SK-N-SH treated with all-trans-retinoic acid at 6 μM for 48 hours (cell line): ENCODE data around the gene ATAD3B.

Experiments
- ARNTL ChIP-seq: fragments of 450-650 bp; formaldehyde crosslinking; IDR thresholded peaks from 2 replicates; pipeline ENCODE4 v1.5.0; 2020; ENCODE audit warnings: low read depth, mild to moderate bottlenecking, moderate library complexity, borderline replicate concordance
- ISL1 ChIP-seq: fragments of 250-450 bp; sonication (Bioruptor Pico); IDR thresholded peaks from 2 replicates; pipeline ENCODE4 v2.1.2; 2022; ENCODE audit warnings: mild to moderate bottlenecking, moderate library complexity
- POU6F1 ChIP-seq: fragments of 250-450 bp; sonication (Bioruptor Pico); IDR thresholded peaks from 2 replicates; pipeline ENCODE4 v1.8.0; 2021; ENCODE audit warnings: low read depth, mild to moderate bottlenecking, moderate library complexity, borderline replicate concordance
- RARB ChIP-seq: fragments of 250-450 bp; sonication (Bioruptor Pico); IDR thresholded peaks from 2 replicates; pipeline ENCODE4 v1.8.0; 2021; ENCODE audit warnings: mild to moderate bottlenecking, moderate library complexity
- TOX ChIP-seq: fragments of 250-450 bp; sonication (Bioruptor Pico); IDR thresholded peaks from 2 replicates; pipeline ENCODE4 v1.8.0; 2021; ENCODE audit warnings: mild to moderate bottlenecking, moderate library complexity, borderline replicate concordance
- TSHZ2 ChIP-seq: fragments of 250-450 bp; sonication (Bioruptor Pico); IDR thresholded peaks from 2 replicates; pipeline ENCODE4 v1.5.0; 2020; ENCODE audit warnings: mild to moderate bottlenecking, moderate library complexity
- ZFP3 ChIP-seq: fragments of 250-450 bp; sonication (Bioruptor Pico); IDR thresholded peaks from 2 replicates; pipeline ENCODE4 v1.5.0; 2020; ENCODE audit warnings: mild to moderate bottlenecking, moderate library complexity
- ZFP30 ChIP-seq: fragments of 450-650 bp; formaldehyde crosslinking; IDR thresholded peaks from 2 replicates; pipeline ENCODE4 v1.5.0; 2022; ENCODE audit warnings: mild to moderate bottlenecking, moderate library complexity
- ZNF70 ChIP-seq: fragments of 450-650 bp; formaldehyde crosslinking; IDR thresholded peaks from 2 replicates; pipeline ENCODE4 v1.5.0; 2020; ENCODE audit warnings: mild to moderate bottlenecking, moderate library complexity
- TF ChIP-seq, protein P1 (sequence below): fragments of 250-450 bp; sonication (Bioruptor Pico); IDR thresholded peaks from 2 replicates; pipeline ENCODE4 v1.5.1; 2021; ENCODE audit warnings: mild to moderate bottlenecking, moderate library complexity
- TF ChIP-seq, protein P2 (sequence below): fragments of 250-450 bp; sonication (Bioruptor Pico); IDR thresholded peaks from 2 replicates; pipeline ENCODE4 v1.5.1; 2020; ENCODE audit warnings: low read depth, mild to moderate bottlenecking, moderate library complexity
- TF ChIP-seq, protein P3 (sequence below): fragments of 250-450 bp; sonication (Bioruptor Pico); IDR thresholded peaks from 2 replicates; pipeline ENCODE4 v1.8.0; 2020; ENCODE audit warnings: mild to moderate bottlenecking, moderate library complexity, borderline replicate concordance

DNA sequence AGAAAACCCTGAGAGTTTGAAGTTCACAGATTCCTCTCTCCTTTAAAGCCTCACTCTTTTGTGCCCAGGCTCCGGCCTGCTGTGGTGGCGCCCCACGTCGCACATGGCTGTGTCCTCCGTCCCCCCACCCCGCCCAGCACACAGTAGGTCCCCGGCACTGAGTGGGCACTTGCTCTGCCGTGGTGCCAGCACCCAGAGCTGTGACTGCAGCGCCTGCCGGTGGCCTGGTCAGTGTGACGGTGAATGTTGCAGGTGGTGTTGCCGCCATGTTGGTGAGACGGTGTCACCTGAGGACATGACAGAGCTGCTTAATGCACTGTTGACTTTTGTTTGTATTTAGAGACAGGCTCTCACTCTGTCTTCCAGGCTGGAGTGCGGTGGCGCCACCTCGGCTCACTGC lies 18.7 kb upstream of the ATAD3B start:
- TF ChIP-seq ZNF70 (CRISPR knock-in tag) (no peak), POU6F1 (CRISPR knock-in tag) (no peak), TOX (CRISPR knock-in tag) (no peak), ISL1 (CRISPR knock-in tag) (no peak), TSHZ2 (no peak), ZFP3 (CRISPR knock-in tag) (no peak), ARNTL (CRISPR knock-in tag) (no peak), ZFP30 (CRISPR knock-in tag) (no peak), RARB (CRISPR knock-in tag) (no peak)
- TF ChIP-seq, protein P1, sequence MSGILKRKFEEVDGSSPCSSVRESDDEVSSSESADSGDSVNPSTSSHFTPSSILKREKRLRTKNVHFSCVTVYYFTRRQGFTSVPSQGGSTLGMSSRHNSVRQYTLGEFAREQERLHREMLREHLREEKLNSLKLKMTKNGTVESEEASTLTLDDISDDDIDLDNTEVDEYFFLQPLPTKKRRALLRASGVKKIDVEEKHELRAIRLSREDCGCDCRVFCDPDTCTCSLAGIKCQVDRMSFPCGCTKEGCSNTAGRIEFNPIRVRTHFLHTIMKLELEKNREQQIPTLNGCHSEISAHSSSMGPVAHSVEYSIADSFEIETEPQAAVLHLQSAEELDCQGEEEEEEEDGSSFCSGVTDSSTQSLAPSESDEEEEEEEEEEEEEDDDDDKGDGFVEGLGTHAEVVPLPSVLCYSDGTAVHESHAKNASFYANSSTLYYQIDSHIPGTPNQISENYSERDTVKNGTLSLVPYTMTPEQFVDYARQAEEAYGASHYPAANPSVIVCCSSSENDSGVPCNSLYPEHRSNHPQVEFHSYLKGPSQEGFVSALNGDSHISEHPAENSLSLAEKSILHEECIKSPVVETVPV (CRISPR knock-in tag): no peak
- TF ChIP-seq, protein P2, sequence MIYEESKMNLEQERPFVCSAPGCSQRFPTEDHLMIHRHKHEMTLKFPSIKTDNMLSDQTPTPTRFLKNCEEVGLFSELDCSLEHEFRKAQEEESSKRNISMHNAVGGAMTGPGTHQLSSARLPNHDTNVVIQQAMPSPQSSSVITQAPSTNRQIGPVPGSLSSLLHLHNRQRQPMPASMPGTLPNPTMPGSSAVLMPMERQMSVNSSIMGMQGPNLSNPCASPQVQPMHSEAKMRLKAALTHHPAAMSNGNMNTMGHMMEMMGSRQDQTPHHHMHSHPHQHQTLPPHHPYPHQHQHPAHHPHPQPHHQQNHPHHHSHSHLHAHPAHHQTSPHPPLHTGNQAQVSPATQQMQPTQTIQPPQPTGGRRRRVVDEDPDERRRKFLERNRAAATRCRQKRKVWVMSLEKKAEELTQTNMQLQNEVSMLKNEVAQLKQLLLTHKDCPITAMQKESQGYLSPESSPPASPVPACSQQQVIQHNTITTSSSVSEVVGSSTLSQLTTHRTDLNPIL (CRISPR knock-in tag): no peak
- TF ChIP-seq, protein P3, sequence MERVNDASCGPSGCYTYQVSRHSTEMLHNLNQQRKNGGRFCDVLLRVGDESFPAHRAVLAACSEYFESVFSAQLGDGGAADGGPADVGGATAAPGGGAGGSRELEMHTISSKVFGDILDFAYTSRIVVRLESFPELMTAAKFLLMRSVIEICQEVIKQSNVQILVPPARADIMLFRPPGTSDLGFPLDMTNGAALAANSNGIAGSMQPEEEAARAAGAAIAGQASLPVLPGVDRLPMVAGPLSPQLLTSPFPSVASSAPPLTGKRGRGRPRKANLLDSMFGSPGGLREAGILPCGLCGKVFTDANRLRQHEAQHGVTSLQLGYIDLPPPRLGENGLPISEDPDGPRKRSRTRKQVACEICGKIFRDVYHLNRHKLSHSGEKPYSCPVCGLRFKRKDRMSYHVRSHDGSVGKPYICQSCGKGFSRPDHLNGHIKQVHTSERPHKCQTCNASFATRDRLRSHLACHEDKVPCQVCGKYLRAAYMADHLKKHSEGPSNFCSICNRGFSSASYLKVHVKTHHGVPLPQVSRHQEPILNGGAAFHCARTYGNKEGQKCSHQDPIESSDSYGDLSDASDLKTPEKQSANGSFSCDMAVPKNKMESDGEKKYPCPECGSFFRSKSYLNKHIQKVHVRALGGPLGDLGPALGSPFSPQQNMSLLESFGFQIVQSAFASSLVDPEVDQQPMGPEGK: no peak
